ENCODE results near the gene ROBO1. TPM values are rescaled to one million over a fixed set of nuclear protein-coding genes. Genes with fewer than 3 reads are reported as not detected.

ROBO1 gene
- total and polyA plus RNA-seq, 12 donors, result 6.4 to 144 (median 43.9) TPM

GRCh38 chr3:79015854-79016253 lies 751.9 kb downstream of the ROBO1 start:
- DNase-seq, result no peak
- Histone ChIP-seq H3K36me3 (replicated peaks in 1 of 2) (no peaks in the 10 kb centered on the region), H3K4me1 (replicated peaks in 1 of 2) (peaks cover 11 to 18% of the 10 kb centered on the region in 2 donors), H3K4me3 (peak overlapping the region in 1 of 4 donors; percentile 81), H3K9me3 (replicated peaks in 1 of 3) (no peaks in the 10 kb centered on the region), H3K27me3 (no peaks in the 10 kb centered on the region), H3K27ac (no peak overlapping the region)
- intact Hi-C loops (cut with DNase I), result no loop called here
- TF ChIP-seq CTCF (IDR thresholded peaks at IDR 0.05) (no peak), POLR2A (IDR thresholded peaks at IDR 0.05) (no peak)
- WGBS, 4 donors, result 66 to 76% (median 72%) methylated on average over 1 of the region's 1 CpG

GRCh38 chr3:79012946-79013362 lies 754.8 kb downstream of the ROBO1 start:
- intact Hi-C loops (cut with DNase I), result no loop called here
- Histone ChIP-seq H3K9me3 (replicated peaks in 1 of 3) (no peaks in the 10 kb centered on the region), H3K27ac (no peak overlapping the region), H3K36me3 (replicated peaks in 1 of 2) (no peaks in the 10 kb centered on the region), H3K4me1 (replicated peaks in 1 of 2) (peaks cover 11 to 24% of the 10 kb centered on the region in 2 donors), H3K4me3 (no peak overlapping the region), H3K27me3 (no peaks in the 10 kb centered on the region)
- TF ChIP-seq POLR2A (IDR thresholded peaks at IDR 0.05) (no peak), CTCF (IDR thresholded peaks at IDR 0.05) (no peak)
- no peak for DNase-seq
- WGBS, 4 donors, result 75 to 89% (median 80%) methylated on average over 2 of the region's 2 CpGs

GRCh38 chr3:79012530-79012913 lies 755.3 kb downstream of the ROBO1 start:
- Histone ChIP-seq H3K27ac (no peak overlapping the region), H3K27me3 (no peaks in the 10 kb centered on the region), H3K9me3 (replicated peaks in 1 of 3) (no peaks in the 10 kb centered on the region), H3K36me3 (replicated peaks in 1 of 2) (no peaks in the 10 kb centered on the region), H3K4me3 (no peak overlapping the region), H3K4me1 (replicated peaks in 1 of 2) (peaks cover 11 to 24% of the 10 kb centered on the region in 2 donors)
- 80 to 90% (median 81%) methylated on average over 2 of the region's 2 CpGs for WGBS, 4 donors
- intact Hi-C loops (cut with DNase I), result no loop called here
- no peak for DNase-seq
- TF ChIP-seq CTCF (IDR thresholded peaks at IDR 0.05) (no peak), POLR2A (IDR thresholded peaks at IDR 0.05) (no peak)

GRCh38 chr3:79011821-79012529 lies 755.8 kb downstream of the ROBO1 start:
- Histone ChIP-seq H3K27ac (no peak overlapping the region), H3K4me1 (replicated peaks in 1 of 2) (peaks cover 10 to 24% of the 10 kb centered on the region in 2 donors), H3K4me3 (no peak overlapping the region), H3K27me3 (no peaks in the 10 kb centered on the region), H3K36me3 (replicated peaks in 1 of 2) (no peaks in the 10 kb centered on the region), H3K9me3 (replicated peaks in 1 of 3) (no peaks in the 10 kb centered on the region)
- DNase-seq, result no peak
- intact Hi-C loops (cut with DNase I), result no loop called here
- 85 to 93% (median 87%) methylated on average over 5 of the region's 5 CpGs for WGBS, 4 donors
- no peak for TF ChIP-seq POLR2A (IDR thresholded peaks at IDR 0.05)
- TF ChIP-seq CTCF (IDR thresholded peaks at IDR 0.05), result no peak
